Naive thymus-derived CD8-positive, alpha-beta T cell (primary cell): ENCODE results near the gene FBXO9. TPM values are rescaled to one million over a fixed set of nuclear protein-coding genes. Genes with fewer than 3 reads are reported as not detected.

Experiments
- polyA plus RNA-seq, 3 donors: library from polyadenylated mRNA; unstranded; fragments of 300-500 nt; fragmentation: Illumina TruSeq; gene quantifications; one replicate each; pipeline ENCODE4 v1.2.3, GENCODE V29; 2021
- total RNA-seq, 8 experiments: library from RNA in 2 of 8; stranded (reverse) in 2 of 8; gene quantifications; one replicate each; pipeline ENCODE4 v1.2.3 and lab custom pipeline; 2021 to 2026

Gene FBXO9
- total and polyA plus RNA-seq, 5 experiments from 2014 or later: 46.1 to 137 (median 52.1) TPM

Other genes starting within 250 kb of the FBXO9 start
- gene GSTA5, start 224.6 kb upstream of the FBXO9 start, total RNA-seq: not detected
- not detected for gene GSTA5, start 224.6 kb upstream of the FBXO9 start, polyA plus RNA-seq
- gene GSTA3, start 155.7 kb upstream of the FBXO9 start, total RNA-seq: not detected
- not detected for gene GSTA3, start 155.7 kb upstream of the FBXO9 start, polyA plus RNA-seq
- under 1 TPM; 0.39 to 0.69 TPM for gene GSTA4, start 70.1 kb upstream of the FBXO9 start, total RNA-seq
- 1 to 10 TPM; 1.2 to 3.7 (median 3.4) TPM for gene GSTA4, start 70.1 kb upstream of the FBXO9 start, polyA plus RNA-seq
- 10 to 100 TPM; 15.0 to 15.8 TPM for gene CILK1, start 3.6 kb upstream of the FBXO9 start, total RNA-seq
- gene CILK1, start 3.6 kb upstream of the FBXO9 start, polyA plus RNA-seq: 1 to 10 TPM; 2.8 to 4.1 (median 3.8) TPM
- gene GCM1, start 83.4 kb downstream of the FBXO9 start, total RNA-seq: under 1 TPM in 1 of 2 experiments, not detected in 1; 0.27 TPM
- not detected for gene GCM1, start 83.4 kb downstream of the FBXO9 start, polyA plus RNA-seq